OCI-LY3 (cell line): ENCODE measurements around the gene CENPH.

Source experiments
- CTCF ChIP-seq: fragments of 200-600, 300-600 bp; sonication (generic); IDR thresholded peaks from 2 replicates; pipeline ENCODE4 v1.5.1; 2014; ENCODE audit warnings: antibody characterized with exemption, low read length, low read depth
- EZH2phosphoT487 ChIP-seq: fragments of 200-600 bp; shearing (Covaris generic); IDR thresholded peaks from 2 replicates; pipeline ENCODE4 v1.6.1; 2018; ENCODE audit warnings: antibody characterized with exemption, mixed run types, low read depth

- TF ChIP-seq CTCF (no peak), EZH2phosphoT487 (no peak)
These were observed 597 bp upstream of the CENPH start for GRCh38 chr5:69188811-69189161.
